ENCODE results near the gene SLC9A8. TPM values are rescaled to one million over a fixed set of nuclear protein-coding genes. Genes with fewer than 3 reads are reported as not detected.

Gene SLC9A8
- total RNA-seq, 1 experiment from 2014 or later: 21.4 TPM

DNA sequence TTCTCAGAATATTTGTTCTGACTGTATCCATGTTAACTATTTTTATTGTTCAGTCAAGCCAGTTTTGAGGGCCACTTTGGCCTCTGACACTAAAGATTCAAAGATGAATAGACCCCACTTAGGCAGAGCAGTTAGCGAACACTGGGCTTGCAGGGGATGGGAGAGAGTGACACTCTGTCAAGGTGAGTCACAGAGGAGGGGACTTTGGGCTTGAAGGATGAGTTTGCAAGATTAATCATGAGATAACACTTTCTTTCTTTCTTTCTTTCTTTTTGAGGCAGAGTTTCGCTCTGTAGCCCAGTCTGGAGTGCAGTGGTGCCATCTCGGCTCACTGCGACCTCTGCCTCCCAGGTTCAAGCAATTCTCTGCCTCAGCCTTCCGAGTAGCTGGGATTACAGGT lies 56.3 kb downstream of the SLC9A8 start:
- H4K20me1 ChIP-seq (ENCODE audit: insufficient read depth): no peaks in the 10 kb centered on the region
- DNase-seq: no peak
- H3K27ac ChIP-seq: no peak overlapping the region
- peaks cover 12% of the 10 kb centered on the region for H3K4me1 ChIP-seq (replicated peaks; ENCODE audit: insufficient read depth)
- POLR2A ChIA-PET (ENCODE audit: unreplicated experiment): no interaction called here
- no peaks in the 10 kb centered on the region for H3K9me3 ChIP-seq (ENCODE audit: insufficient read depth, low read depth)
- CTCF ChIA-PET: no interaction called here
- no peak overlapping the region for H2AFZ ChIP-seq
- no peaks in the 10 kb centered on the region for H3K9me2 ChIP-seq (ENCODE audit: insufficient read depth)
- no peaks in the 10 kb centered on the region for H3K27me3 ChIP-seq (ENCODE audit: insufficient read depth, low read depth)
- intact Hi-C loops (cut with micrococcal nuclease; ENCODE audit: unreplicated experiment): no loop called here
- H3K36me3 ChIP-seq (ENCODE audit: low read depth): peaks cover 22% of the 10 kb centered on the region; the same call in 1 of the 2 replicates
- no peak overlapping the region for H3K4me2 ChIP-seq
- H3K79me2 ChIP-seq (ENCODE audit: low read depth): no peaks in the 10 kb centered on the region
- BruUV-seq (replicated peaks): no TSS peak
- TF ChIP-seq, protein P1, sequence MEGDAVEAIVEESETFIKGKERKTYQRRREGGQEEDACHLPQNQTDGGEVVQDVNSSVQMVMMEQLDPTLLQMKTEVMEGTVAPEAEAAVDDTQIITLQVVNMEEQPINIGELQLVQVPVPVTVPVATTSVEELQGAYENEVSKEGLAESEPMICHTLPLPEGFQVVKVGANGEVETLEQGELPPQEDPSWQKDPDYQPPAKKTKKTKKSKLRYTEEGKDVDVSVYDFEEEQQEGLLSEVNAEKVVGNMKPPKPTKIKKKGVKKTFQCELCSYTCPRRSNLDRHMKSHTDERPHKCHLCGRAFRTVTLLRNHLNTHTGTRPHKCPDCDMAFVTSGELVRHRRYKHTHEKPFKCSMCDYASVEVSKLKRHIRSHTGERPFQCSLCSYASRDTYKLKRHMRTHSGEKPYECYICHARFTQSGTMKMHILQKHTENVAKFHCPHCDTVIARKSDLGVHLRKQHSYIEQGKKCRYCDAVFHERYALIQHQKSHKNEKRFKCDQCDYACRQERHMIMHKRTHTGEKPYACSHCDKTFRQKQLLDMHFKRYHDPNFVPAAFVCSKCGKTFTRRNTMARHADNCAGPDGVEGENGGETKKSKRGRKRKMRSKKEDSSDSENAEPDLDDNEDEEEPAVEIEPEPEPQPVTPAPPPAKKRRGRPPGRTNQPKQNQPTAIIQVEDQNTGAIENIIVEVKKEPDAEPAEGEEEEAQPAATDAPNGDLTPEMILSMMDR (conservative IDR thresholded peaks at IDR 0.05): no peak
- no peak for TF ChIP-seq EZH2 (IDR thresholded peaks at IDR 0.05; ENCODE audit: low read depth)
- peaks cover 27% of the 10 kb centered on the region; the same call in 1 of the 2 replicates for H3F3A ChIP-seq (ENCODE audit: insufficient read depth, low read depth)
- H3K4me3 ChIP-seq: no peak overlapping the region

GRCh38 chr20:49870261-49870660 lies 57.6 kb downstream of the SLC9A8 start:
- intact Hi-C loops (cut with micrococcal nuclease; ENCODE audit: unreplicated experiment): no loop called here

DNA sequence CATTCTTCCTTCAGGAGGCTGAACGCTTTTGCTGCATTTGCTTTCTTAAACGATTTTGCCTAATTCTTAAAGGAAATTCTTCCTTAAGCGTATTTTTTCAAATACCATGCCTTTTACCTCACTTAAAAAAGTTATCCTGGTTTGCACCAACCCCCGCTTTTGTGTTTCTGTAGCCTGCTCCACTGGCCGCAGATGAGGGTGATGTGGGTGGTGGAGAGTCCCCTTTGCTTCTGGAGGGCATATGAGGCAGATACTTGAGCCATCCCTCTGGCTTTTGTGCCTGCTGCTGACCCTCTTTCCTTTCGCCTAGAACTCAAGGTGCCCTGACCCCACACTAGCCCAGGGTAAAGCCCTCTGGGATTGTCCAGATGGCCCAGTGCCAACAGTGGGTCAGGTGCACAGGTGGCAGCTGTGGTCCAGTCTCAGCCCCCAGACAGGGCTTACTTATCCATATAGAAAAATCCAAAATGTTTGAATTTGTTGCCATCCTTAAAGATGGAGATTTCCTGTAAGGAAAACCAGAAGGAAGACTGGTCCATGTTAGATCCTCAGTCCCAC lies 58.8 kb downstream of the SLC9A8 start:
- ChIA-PET POLR2A (ENCODE audit: unreplicated experiment) (no interaction called here), CTCF (interaction anchor here (0.6 kb wide), 1 partner anchor 251 kb away, joined by 3 read pairs; no protein-coding TSS in a partner anchor)
- H2AFZ ChIP-seq: no peak overlapping the region
- intact Hi-C loops (cut with micrococcal nuclease; ENCODE audit: unreplicated experiment): no loop called here
- H3K4me1 ChIP-seq (replicated peaks; ENCODE audit: insufficient read depth): peaks cover 12% of the 10 kb centered on the region
- no peak overlapping the region for H3K4me3 ChIP-seq
- no peaks in the 10 kb centered on the region for H3K79me2 ChIP-seq (ENCODE audit: low read depth)
- H3K27me3 ChIP-seq (ENCODE audit: insufficient read depth, low read depth): no peaks in the 10 kb centered on the region
- no peaks in the 10 kb centered on the region for H3K9me3 ChIP-seq (ENCODE audit: insufficient read depth, low read depth)
- H4K20me1 ChIP-seq (ENCODE audit: insufficient read depth): no peaks in the 10 kb centered on the region
- no TSS peak for BruUV-seq (replicated peaks)
- peaks cover 30% of the 10 kb centered on the region; the same call in 1 of the 2 replicates for H3F3A ChIP-seq (ENCODE audit: insufficient read depth, low read depth)
- no peak for DNase-seq
- no peak for TF ChIP-seq EZH2 (IDR thresholded peaks at IDR 0.05; ENCODE audit: low read depth)
- H3K36me3 ChIP-seq (ENCODE audit: low read depth): peaks cover 12% of the 10 kb centered on the region; the same call in 1 of the 2 replicates
- no peaks in the 10 kb centered on the region for H3K9me2 ChIP-seq (ENCODE audit: insufficient read depth)
- peak overlapping the region; percentile 48 for H3K27ac ChIP-seq
- H3K4me2 ChIP-seq: peak overlapping the region; percentile 24

More at GRCh38 chr20:49870261-49870660, 57.6 kb downstream of the SLC9A8 start:
- Histone ChIP-seq H2AFZ (no peak overlapping the region), H3K9me3 (ENCODE audit: insufficient read depth, low read depth) (no peaks in the 10 kb centered on the region), H3K4me1 (replicated peaks; ENCODE audit: insufficient read depth) (peaks cover 12% of the 10 kb centered on the region), H3F3A (ENCODE audit: insufficient read depth, low read depth) (peaks cover 30% of the 10 kb centered on the region; the same call in 1 of the 2 replicates), H4K20me1 (ENCODE audit: insufficient read depth) (no peaks in the 10 kb centered on the region), H3K4me2 (no peak overlapping the region), H3K79me2 (ENCODE audit: low read depth) (no peaks in the 10 kb centered on the region), H3K27me3 (ENCODE audit: insufficient read depth, low read depth) (no peaks in the 10 kb centered on the region), H3K9me2 (ENCODE audit: insufficient read depth) (no peaks in the 10 kb centered on the region), H3K4me3 (no peak overlapping the region), H3K27ac (no peak overlapping the region), H3K36me3 (ENCODE audit: low read depth) (peaks cover 14% of the 10 kb centered on the region; the same call in 1 of the 2 replicates)
- POLR2A ChIA-PET (ENCODE audit: unreplicated experiment): no interaction called here
- no peak for DNase-seq
- no TSS peak for BruUV-seq (replicated peaks)
- CTCF ChIA-PET: no interaction called here
- TF ChIP-seq, protein P1 (conservative IDR thresholded peaks at IDR 0.05): no peak
- TF ChIP-seq EZH2 (IDR thresholded peaks at IDR 0.05; ENCODE audit: low read depth): no peak
